NCI-H2196 (cell line): ENCODE measurements around the gene COMT.
A peak's percentile ranks its signal among the peaks of the same experiment; 100 is the strongest.
"Not testable (repeated sequence)": the region's sequence is repeated elsewhere in the genome, so short reads cannot be mapped to it uniquely, and the experiment has no call there.

ENCODE experiments used
- DNase-seq: peaks from one replicate; lab custom pipeline; 2025; ENCODE audit not compliant: unreplicated experiment; lab: John Stamatoyannopoulos, UW

Gene COMT

GRCh38 chr22:19907902-19908301 is 33.7 kb upstream of the COMT start:
- DNase-seq: not testable (repeated sequence)

GRCh38 chr22:19909350-19910179 is 32.0 kb upstream of the COMT start:
- peak; percentile 61 for DNase-seq

GRCh38 chr22:19910180-19910744 is 31.3 kb upstream of the COMT start:
- no peak for DNase-seq

DNA sequence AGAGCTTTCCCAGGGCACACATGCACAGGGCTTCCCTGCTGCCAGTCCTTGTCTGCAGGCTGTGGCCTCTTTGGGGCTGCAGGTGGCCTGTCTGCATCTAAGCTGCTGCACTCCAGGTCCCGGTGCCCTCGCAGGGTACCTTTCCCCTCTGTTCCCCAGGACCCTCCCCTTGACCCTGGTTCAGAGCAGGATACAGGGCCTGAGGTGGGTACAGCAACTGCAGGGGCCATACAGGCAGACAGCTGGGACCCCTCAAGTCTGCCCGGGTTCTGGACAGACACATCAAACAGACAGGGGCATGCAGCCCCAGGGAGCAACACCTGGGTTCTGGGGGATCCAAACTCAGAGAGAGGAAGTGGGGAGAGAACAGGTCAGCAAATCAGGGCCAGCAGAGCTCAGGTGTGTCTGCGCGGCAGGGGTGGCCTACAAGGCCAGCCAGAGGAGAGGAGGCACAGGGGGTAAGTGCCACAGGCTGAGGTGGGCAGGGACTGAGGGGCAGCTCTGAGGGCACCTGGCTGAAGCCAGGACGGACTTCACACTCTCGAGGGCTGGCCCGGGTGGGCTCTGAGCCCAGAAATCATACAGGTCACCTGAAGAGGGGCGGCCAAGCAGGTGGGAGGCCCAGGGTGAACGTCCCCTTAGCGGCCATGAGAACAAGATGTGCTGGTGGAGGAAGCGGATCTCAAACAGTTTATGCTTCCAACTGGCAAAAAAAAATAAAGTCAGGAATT is 29.9 kb upstream of the COMT start:
- DNase-seq: no peak

DNA sequence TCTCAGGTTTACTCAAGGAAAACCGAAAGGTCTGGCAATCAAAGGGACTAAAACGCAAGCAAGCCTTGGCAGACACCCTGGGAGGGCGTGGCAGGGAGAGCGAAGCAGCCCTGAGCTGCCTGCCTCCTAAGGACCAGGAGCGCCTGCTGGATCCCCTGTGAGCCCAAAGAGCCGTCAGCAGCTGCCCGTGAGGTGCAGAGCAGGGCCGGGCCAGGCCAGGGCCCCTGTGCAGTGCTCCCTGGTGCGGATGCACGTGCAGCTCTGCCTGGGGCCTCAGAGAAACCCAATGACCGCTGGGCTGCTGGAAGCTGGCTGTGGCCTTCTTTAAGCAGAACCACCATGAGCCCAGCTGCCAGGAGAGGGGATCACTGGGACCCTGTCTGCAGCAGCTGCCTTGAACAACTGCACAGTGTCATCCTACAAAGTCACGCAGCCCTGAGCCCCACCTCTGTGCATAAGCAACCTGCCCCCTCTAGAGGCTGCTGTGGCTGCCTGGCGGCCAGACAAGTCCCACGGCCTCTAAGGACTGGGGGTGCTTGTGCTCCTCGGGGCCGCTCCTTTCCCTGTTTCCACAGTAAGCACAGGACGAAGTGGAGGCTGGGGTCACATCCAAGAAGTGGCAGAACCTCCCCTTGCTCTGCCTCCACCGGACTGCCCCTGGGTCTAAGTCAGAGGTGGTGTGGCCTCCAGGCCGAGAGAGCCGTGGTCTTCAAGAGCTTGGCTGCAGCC is 29.1 kb upstream of the COMT start:
- no peak for DNase-seq

DNA sequence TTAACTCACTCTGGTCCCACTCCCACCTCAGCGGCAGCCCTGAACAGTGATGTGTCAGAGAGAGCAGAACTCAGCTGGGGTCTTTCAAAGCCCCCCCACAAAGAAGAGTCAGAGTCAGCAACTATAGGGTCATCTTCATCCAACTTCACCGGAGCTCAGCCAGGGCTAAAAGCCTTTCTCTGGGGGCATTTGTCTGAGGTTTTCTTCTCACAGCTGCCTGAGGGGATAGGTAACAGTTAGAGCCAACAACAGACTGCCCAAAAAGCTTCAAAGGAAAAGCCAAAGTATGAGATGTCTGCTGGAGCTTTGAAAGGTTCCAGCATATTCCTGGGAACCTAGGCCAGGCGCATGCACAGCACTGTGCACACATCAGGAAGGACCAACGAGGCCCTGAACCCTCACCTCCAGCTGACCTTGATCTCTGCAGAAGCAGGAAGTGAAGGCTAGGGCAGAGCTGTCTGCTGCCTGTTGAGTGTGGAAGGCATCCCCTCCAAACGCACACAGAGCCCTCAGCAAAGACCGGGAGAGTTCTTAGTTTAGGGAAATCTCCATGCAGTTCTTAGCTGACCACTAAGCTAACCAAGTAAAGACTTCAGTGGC is 28.1 kb upstream of the COMT start:
- DNase-seq: no peak

DNA sequence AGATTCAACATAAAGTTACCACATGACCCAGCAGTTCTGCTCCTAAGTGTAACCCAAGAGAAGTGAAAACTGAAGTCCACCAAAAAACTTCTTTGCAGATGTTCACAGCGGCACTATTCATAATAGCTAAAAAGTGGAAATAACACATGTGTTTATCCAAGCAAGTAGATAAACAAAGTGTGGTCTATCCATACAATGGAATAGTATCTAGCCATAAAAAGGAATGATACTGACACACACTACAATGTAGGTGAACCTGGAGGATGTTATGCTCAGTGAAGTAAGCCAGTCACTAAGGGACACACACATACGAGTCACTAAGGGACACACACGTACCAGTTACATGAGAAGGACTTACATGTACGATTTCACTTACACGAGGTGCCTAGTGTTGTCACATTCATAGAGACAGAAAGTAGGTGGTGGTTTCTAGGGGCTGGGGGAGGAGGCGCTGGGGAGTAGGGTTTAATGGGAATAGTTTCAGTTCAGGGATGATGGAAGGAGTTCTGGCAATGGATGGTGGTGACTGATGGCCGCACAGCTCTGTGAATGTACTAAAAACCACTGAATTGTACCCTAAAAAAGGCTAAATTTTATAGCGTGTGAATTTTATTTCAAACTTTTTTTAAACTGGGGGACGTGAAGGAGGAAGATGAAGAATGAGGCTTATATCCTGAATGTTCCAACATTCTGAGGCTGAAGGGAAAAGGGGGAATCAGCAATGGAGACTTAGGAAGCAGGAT is 27.2 kb upstream of the COMT start:
- DNase-seq: no peak

GRCh38 chr22:19915287-19915954 is 26.2 kb upstream of the COMT start:
- no peak for DNase-seq

GRCh38 chr22:19916006-19916405 is 25.6 kb upstream of the COMT start:
- no peak for DNase-seq

GRCh38 chr22:19916941-19917340 is 24.6 kb upstream of the COMT start:
- no peak for DNase-seq

DNA sequence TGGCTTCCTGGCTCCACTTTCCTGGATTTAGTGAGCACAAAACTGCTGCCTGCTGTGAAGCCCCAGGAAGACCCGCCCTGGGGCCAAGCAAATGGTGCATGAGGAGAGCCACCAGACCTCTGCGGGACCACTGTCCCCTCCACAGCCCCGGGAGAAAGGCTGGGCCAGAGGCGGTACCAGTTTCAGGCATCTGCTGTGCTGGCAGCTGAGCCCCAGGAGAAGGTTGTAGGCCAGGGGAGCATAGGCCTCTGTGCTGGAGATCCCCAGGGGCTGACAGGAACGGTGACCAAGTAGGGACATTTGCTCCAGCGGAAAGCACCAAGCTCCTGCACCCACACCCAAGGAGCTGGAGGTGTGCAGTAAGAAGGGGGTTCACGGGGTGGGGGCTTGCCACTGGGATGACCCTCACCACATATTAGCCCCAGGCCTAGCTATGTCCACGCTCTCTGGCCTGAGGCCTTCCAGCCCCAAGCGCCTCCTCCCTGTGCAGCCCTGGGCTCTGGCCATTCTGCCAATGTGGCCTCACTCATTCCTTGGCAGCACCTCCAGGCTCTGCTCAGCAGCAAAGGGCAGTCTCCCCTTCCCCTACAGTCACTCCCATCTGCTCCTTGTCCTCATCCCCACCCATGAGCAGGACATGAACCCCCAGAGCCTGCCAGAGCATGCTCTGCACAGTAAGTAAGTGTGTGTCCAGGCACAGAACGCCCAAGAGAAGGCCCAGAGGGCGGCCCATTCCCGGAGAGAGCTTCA is 24.0 kb upstream of the COMT start:
- DNase-seq: no peak

DNA sequence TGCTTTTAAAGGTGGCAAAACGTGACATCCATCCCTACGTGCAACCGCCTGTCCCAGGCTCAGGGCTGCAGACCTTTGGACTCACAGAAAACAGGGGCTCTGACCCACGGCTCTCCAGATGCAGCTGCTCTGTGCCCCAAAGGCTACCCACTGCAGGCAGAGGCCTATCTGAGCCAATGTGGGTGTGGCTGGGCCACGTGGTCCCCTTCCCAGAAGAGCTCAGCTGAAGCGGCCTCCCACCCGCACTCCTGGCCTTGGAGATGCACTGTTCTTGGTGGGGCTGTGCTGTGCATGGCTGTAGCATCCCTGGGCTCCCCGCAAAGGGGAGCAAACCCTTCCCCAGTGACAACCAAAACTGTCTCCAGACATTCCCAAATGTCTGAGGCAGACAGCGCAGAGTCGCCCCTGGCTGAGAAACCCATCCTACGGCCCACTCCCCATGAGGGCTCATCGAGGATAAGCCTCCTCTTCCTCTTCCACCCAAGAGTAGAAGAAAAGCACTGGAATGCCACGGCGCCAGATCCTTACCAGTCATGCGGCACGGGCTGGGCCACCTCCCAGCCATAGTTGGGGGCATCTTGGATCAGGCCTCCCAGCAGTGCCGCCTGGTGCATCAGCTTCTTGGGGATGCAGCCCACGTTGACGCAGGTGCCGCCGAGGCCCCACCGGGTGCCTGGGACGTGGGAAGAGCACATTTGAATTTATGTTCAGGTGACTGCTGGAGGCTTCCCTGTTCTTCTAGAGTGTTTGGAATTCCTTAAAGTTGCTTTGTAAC is 23.1 kb upstream of the COMT start:
- no peak for DNase-seq

GRCh38 chr22:19919701-19920363 is 21.7 kb upstream of the COMT start:
- DNase-seq: no peak

GRCh38 chr22:19921544-19922081 is 20.0 kb upstream of the COMT start:
- DNase-seq: no peak

DNA sequence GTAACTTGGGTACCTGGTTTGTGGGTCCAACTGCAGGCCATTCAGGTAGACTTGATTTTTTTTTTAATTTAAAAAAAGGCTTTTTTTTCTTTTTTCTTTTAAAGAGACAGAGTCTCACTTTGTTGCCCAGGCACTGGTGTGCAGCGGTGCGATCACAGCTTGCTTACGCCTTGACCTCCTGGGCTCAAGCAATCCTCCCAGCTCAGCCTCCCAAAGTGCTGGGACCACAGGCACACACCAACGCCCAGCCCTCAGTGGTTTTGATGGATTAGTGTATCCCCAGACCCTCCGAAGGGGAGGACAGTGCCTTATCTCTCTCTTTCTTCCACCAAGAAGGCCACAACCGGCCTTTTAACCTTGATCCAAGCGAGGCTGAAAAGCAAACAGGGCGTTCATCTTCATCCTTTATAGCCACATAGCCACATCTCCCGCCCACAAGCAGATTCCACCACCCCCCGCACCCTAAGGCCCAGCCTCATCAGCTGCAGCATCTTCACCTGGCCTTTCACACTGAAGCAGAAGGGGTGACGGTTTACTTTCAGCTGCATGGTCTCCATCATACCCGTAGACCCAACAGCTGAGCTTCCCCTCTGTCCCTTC is 17.6 kb upstream of the COMT start:
- no peak for DNase-seq

DNA sequence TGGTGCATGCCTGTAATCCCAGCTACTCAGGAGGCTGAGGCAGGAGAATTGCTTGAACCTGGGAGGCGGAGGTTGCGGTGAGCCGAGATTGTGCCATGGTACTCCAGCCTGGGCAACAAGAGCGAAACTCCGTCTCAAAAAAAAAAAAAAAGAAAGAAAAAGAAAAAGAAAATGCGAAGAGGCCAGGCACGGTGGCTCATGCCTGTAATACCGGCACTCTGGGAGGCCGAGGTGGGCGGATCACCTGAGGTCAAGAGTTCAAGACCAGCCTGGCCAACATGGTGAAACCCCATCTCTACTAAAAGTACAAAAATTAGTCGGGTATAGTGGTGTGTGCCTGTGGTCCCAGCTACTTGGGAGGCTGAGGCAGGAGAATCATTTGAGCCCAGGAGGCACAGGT is 15.5 kb upstream of the COMT start:
- DNase-seq: not testable (repeated sequence)

GRCh38 chr22:19927696-19928095 is 13.9 kb upstream of the COMT start:
- DNase-seq: no peak
